H1 (cell line): Measurements from ENCODE around the gene SLC17A1.

Experiments
- CTCF ChIP-seq, 3 experiments: IDR thresholded peaks; 1 replicate in 2 of 3; 2 replicates in 1 of 3; pipeline versions ENCODE4 v1.5.1 to v1.6.1; 2011; ENCODE audit warnings: low read length in 3 of 3, mild to moderate bottlenecking in 3 of 3, inconsistent platforms in 2 of 3, low read depth in 1 of 3, moderate library complexity in 1 of 3; ENCODE audit not compliant: insufficient read depth in 1 of 3; ENCODE audit errors: control extremely low read depth in 1 of 3
- EZH2 ChIP-seq: fragments of 200-600 bp; sonication (generic); IDR thresholded peaks from 2 replicates; pipeline ENCODE4 v1.7.1; 2012; ENCODE audit warnings: low read depth, mild to moderate bottlenecking, moderate library complexity, low read length, inconsistent platforms; ENCODE audit not compliant: severe bottlenecking
- GABPA ChIP-seq: IDR thresholded peaks from 2 replicates; pipeline ENCODE4 v1.6.1; 2011; ENCODE audit warnings: mild to moderate bottlenecking, low read length, moderate library complexity, borderline replicate concordance; ENCODE audit not compliant: insufficient read depth
- GTF2F1 ChIP-seq: IDR thresholded peaks from 2 replicates; pipeline ENCODE4 v1.6.1; 2012; ENCODE audit warnings: low read depth, low read length, improper control_type of control experiment, borderline replicate concordance
- POLR2A ChIP-seq, 2 experiments: IDR thresholded peaks; 1 replicate in 1 of 2; 2 replicates in 1 of 2; pipeline ENCODE4 v1.6.1; 2011; ENCODE audit warnings: low read depth in 2 of 2, low read length in 2 of 2, mild to moderate bottlenecking in 2 of 2; ENCODE audit errors: control extremely low read depth in 1 of 2
- SIN3A ChIP-seq, 2 experiments: IDR thresholded peaks in 1 of 2; conservative IDR thresholded peaks in 1 of 2; 2 replicates each; pipeline ENCODE4 v1.6.1; 2011 to 2012; ENCODE audit warnings: low read length in 2 of 2, improper control_type of control experiment in 1 of 2, low read depth in 1 of 2, mild to moderate bottlenecking in 1 of 2
- SIX5 ChIP-seq: IDR thresholded peaks from 2 replicates; pipeline ENCODE4 v1.6.1; 2011; ENCODE audit warnings: mild to moderate bottlenecking, low read depth, low read length
- SP2 ChIP-seq: IDR thresholded peaks from 2 replicates; pipeline ENCODE4 v1.6.1; 2012; ENCODE audit warnings: mild to moderate bottlenecking, low read length, inconsistent platforms

DNA sequence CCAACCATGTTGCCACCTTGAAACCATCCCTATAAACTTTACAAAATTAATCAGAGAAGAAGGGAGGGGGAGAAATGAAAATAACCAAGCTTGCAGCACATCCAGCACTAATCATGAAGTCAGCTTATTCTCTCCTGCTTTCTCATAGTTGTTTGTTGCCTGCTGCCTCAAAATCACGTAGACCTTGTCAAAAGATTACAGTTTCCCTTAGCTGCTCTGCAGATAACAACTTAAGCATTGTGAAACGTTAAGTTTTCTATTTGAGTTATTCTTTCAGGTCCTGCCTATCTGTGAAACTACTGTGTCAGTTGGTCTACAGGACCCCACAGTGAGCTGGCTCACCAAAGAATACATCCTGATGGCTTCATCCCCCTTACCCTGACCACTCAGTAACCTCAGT lies 44.4 kb downstream of the SLC17A1 start:
- no peak for TF ChIP-seq GTF2F1
- no peak for TF ChIP-seq GABPA
- no peak for TF ChIP-seq EZH2
- no peak for TF ChIP-seq SIN3A (conservative IDR thresholded peaks at IDR 0.05 in 1 of 2, IDR thresholded peaks at IDR 0.05 in 1 of 2; ENCODE audit: low read depth in 1 of 2, low read length in 2 of 2)
- TF ChIP-seq POLR2A (IDR thresholded peaks at IDR 0.05; ENCODE audit: control extremely low read depth in 1 of 2, low read depth in 2 of 2, low read length in 2 of 2) = no peak
- no peak for TF ChIP-seq SP2
- no peak for TF ChIP-seq SIX5
- TF ChIP-seq CTCF (IDR thresholded peaks at IDR 0.05; ENCODE audit: control extremely low read depth in 1 of 3, insufficient read depth in 1 of 3, low read depth in 1 of 3, low read length in 3 of 3) = no peak
